ENCODE results near the gene DUSP22.

Gene DUSP22

DNA sequence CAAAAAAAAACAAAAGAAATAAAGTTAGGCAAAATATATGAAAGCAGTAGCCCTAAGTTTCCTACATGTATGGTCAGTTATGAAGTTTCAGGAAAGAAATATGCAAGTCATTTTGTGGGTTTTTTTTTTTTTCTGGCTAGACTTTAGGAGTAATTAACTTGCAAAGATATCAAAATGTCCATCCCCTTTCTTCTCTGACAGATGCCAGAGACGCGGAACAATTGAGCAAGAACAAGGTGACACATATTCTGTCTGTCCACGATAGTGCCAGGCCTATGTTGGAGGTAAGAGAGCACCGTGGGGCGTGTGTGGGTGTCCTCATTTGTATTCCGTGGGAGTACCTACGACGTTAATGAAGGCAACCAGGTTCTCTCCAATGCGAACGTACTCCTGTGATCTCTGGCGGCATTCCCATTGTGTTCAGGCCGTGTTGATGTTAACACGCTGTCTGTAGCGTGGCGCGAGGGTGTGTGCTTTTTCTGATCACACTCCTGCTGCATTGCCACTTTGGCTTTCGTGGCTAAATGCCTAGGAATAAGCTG is 19.5 kb downstream of the DUSP22 start:
- no peak for DNase-seq

DNA sequence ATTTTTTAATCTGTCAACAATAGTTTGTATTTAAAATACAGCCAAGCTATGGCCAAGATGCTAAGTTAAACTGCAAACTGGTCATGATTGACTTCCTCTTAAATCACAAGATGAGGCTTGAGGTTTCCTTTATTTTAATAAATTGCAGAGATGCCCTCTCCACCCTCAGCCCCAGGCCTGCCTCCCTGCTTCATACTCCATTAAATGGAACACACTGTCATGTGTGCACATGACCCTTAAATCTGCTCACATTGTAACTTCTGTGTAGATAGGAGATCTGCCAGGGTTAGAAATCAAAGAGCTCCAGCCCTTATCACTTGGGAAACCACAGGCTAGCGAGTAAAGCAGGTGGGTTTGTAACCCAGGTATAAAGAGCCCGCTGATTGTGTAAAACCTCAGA is 20.8 kb downstream of the DUSP22 start:
- DNase-seq, result no peak

DNA sequence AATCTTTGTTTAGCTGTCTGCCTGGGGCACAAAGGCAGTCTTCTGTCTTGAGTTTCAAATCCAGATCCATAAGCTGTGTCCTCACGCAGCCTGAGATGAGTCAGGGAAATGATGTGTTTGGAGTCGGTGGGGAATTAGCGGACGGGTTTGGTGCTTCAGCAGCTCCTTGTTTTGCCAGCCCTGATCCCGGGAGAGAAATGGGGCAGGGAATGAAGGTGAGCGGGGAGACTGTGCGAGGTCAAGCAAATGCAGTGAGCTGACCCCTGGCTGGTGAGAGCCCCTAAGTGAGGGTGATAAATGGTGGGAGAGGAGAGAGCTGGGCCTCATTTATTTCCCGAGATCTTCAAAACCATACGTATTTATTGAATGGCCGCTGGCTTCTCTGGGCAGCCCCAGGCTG is 21.6 kb downstream of the DUSP22 start:
- no peak for DNase-seq

DNA sequence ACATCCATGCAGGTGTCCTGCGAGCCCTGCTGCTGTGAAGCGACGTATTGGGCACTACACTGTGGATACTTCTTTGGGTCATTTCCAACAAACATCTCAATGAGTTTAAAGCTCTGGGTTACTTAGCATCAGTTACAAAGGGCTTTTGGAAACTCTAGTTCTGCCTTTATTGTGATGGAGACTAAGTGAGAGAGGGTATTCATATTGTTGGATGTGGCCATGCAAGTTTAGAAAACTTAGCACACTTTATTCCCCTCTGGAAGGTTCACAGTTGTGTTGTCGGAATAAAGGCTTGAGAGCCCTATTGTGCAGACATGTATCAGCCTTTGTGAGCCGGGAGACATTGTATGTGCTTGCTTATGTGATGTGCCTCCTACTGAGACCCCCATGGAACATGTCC is 22.1 kb downstream of the DUSP22 start:
- DNase-seq, result no peak

DNA sequence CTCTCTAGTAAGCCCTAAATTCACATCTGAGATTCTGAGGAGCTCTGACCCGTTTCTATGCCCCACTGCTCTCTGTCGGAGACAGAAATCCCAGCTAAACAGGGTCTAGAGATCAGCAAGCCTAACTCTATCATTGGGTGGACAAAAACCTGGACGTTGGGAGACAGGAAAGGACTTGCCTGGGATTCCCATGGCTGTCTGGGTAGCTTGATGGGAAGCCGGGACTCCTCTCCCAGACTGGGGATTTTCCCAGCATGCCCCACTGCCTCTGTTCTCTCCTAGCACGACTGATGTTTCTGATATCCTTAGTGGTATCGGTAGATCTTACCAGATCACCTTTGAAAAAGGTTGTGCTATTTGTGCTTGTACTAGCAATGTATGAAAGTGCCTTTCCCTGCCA is 22.9 kb downstream of the DUSP22 start:
- no peak for DNase-seq

DNA sequence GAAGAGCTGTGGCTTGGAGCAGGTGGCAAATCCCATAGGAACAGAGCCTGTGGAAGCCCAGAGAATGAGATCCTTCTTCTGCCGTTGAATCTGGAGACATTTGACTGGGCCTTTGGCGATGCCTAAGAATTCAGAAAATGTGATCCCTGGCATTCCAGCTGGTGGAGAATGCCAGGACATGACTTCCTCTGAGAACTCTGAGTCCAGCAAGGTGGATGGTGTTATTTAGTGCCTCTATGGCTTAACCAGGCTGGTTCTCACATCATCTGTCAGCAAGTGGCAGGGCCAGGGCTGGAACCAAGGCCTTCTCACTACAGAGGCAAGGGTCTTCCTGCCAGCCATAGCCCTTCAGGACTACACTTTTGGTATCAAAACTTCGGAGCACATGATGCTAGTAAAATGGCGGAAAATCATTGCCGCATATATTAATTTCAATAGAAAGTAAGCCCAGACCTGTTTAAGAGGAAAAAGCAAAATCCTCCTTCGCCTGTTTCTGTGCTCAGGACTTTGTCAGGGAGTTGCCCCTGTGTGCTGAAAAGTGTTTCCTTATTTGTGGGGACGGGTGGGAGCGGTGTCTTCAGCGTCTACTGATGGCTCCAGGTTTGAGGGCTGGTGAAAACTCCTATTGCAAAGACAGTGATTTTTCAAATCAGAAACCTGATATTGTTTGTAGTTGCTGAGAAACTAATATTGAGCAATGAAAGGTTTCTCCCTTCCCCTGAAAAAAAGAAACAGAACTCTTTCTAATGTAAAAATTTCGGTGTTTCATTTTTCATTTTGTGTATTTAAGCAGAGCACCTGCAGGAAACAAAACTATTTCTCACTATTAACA is 23.9 kb downstream of the DUSP22 start:
- DNase-seq, result no peak

DNA sequence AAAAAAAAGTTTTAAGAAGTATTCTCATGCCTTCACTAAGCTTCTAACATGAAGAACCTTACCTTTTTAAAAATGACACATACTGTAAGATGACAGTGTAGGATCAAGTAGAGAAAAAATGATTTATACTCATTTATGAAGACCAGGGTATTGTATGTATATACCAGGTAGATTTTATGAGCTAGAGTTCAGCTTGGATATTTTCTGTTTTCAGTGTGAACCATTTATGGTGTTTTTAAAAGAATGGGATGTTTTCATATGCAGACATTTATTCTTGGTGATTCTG is 24.4 kb downstream of the DUSP22 start:
- DNase-seq, result no peak

DNA sequence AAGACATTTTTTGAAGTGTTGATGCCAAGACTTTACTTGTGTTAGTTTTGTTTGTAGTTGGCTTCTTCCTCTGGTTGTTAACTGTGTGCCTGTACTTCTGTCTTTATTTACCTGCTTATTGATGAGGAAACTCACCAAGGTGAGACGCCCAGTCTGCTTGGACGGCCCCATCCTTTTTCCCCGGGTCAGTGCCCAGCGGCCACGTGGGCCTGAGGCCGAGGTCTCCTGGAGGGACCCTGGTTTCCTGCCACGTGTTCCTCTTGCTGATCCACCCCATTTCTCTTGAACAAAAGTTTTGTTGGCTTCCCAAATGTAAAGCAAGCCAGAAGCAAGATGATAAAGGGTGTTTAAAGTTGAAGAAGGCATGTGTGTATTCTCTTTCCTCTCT is 24.8 kb downstream of the DUSP22 start:
- no peak for DNase-seq

DNA sequence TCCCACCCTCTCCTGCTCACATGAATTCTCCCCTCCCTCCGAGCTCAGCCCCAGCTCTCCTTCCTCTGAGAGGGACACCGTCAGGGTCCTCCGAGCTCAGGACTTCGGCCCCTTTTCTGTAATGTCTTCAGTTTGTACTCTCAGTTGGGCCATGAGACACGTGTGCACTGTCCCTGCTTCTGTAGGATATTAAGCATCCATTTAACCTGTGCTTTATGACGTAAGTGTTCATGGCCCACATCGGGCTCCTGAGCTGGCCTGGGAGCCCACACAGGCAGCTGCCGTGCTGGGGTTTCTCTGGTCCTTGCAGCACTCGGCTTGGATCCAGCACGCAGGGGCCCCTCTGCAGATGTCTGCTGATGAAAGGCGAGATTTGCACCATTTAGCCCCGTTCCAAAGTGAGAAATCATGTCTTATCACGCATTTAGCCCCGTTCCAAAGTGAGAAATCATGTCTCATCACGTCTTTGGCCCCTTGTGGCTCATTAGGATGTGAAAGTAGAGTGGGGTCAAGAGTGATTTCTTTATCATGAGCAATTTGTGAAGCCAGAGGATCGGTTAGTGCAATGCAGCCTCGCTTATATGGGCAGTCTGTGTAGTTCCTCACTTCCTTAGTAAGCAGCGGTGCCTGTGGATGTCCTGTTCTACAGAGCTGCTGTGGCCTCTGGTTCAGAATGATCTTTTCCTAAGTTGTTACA is 25.3 kb downstream of the DUSP22 start:
- no peak for DNase-seq

DNA sequence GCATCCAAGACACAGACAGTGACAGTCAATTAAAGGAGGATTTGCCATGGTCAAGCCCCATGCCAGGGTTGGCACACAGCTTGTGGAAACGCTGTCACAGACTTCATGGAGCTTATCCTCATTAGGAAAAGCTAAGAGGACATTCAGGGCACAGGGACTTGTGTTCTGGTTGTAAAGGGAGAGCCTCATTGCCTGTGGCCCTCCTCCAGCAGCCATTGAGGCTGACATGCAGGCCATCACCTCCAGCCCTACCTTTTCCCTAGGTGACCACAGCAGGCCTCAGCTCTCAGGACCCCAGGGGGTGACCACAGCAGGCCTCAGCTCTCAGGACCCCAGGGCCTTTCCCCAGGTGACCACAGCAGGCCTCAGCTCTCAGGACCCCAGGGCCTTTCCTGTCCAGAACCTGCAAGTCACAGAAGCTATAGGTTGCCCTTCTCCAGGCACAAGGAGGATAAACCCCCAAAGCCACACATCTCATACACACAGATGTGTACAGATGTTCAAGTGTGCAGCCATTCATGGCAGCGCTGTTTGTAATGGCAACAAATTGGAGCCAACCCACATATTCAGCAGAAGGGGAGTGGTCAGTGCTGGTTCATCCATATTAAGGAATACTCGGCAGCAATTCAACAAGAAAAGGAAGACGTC is 26.1 kb downstream of the DUSP22 start:
- DNase-seq, result no peak

DNA sequence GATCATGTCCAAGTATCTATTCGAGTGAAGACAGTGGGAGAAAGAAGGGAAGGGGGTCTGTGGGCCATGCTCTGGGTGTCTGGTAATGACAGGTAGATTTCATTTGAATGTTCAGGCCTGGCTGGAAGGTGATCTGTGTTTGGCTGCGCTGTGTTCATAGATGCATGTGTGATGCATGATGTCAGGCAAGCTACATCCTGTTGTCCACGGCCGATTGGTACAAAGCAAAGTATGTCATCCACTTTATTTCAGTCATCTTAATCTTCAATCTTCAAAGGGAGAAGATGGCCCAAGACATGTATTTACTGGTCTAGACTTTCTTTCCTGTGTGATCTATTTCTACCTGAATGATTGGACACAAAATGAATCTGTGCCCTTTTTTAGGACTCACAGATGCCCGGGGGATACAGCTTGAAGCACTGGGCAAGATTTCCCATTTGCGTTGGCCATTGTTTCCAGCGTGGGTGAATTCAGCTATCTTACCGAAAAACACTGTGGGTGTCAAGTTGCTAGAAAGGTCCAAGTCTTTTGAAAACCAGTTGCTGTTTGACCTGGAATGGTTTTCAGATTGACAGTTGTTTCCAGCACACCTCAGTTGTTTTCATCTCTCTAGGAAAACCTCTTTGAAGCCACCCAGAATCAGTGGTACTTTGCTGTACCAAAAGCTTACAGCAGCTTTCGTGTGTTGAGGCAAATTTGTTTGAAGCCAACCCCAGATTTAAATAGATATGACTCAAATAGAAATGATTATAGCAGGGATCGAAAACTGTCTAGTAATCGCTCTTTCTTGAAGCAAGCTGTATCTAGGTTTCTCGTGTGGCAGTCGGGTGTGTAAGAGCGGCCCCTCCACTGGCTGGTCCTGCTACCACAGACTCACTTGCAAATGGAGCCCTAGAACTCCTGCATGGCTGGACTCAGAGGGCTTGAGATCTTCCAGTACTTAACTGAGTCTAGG is 27.2 kb downstream of the DUSP22 start:
- no peak for DNase-seq

DNA sequence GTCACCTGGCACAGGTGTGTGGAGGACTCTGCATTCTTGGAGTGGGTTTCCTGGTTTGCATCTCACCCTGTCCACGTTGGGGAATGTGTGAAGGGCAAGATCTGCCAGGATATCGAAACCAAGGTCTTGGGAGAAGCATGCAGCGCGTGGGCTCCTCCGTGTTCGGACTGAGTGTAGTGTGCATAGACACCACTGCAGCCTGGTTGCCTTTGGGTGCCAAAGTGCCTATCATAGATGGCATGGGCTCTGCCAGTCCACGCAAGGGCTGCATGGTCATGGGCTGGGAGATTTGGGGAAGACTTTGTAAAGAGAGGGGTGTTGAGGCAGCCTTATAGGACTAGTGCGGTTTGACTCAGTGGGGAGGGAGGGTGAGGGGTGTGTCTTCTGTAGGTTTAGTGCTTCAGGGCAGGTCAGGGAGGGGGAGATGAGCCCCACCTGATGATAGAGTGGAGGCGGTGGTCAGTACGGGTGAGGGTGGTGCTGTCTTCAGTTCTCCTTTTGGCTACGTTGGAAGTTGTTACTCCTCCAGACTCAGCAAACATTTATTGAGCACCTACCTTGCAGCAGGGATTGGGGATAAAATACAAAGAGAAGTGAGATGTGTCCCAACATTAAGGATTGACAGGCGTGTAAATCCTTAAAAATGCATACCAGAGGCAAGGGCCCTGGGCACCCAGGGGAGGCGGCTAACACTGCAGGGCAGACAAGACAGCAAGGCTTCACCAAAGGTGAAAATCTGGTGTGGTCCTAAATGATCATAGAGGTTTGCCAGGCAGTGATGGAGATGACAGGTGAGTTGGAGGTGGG is 28.3 kb downstream of the DUSP22 start:
- DNase-seq, result no peak

DNA sequence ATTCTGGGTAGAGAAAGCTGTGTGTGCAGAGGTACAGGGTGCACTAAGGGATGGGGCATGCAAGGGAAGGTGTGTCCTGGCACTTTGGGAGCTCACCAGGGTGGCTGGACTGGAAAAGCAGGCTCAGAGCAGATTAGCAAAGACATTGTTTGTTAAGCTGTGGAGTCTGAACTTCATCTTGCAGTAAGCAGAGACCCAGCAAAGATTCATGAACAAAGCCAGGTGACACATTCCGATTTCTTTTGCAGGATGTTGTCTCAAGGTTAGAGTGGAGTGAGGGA is 28.8 kb downstream of the DUSP22 start:
- no peak for DNase-seq

DNA sequence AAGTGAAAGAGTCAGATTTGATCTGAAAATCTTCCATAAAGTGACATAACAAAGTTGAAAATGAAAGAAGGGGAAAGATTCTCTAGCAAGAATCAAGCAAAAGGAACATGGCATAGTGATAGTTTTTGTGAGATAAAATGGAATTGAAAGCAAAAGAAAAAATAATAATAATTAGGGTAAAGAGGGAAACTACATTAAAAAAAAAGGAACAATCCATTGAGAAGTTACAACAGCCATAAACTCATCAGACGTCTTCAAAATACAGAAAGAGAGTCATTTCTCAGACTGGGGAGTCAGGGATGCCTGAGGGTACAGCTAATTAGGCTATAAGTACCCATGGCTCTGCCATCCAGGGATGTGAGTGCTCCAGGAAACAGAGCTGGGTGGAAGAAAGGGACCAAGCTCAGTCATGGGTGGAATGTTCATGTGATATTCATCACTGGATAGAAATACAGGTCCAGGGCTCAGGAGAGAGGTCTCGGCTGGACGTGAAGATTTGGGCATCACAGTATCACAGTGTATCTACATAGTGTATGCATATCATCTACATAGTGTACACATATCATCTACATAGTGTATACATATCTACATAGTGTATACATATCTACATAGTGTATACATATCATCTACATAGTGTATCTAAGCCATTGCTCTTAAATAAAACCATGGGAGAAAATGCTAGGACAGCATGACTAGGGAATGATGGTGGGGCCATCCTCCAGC is 29.4 kb downstream of the DUSP22 start:
- no peak for DNase-seq

DNA sequence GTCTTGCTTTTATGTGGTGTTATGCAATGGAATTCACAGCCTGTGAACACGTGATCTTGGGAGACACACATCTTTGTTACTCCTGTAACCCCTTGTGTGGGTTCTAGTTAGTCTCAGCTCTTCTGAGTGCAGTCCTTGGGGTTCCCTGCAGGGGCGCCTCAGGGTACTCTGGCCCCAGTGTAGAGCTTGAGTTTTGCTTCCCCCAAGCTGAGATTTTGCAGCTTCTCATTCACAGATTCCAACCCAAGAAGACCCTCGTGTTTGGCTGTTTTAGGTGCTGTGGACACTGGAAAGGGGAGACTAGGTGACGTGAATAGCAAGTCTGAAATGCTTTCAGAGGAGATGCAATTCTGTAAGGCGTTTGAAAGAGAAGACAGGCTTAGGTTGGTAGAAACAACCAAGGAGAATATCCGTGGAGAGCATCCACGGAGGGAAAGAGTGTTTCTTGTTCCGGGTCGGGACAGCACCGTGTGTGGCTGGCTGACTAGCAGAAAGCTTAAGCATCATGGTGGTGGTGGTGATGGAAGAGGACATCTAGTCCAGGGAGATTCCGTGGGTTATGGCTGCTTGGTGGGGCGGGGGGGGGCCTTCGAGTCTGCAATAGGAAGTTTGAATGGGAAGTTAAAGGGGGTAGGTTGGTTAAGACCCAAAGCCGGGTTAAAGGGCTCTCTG is 30.1 kb downstream of the DUSP22 start:
- no peak for DNase-seq

DNA sequence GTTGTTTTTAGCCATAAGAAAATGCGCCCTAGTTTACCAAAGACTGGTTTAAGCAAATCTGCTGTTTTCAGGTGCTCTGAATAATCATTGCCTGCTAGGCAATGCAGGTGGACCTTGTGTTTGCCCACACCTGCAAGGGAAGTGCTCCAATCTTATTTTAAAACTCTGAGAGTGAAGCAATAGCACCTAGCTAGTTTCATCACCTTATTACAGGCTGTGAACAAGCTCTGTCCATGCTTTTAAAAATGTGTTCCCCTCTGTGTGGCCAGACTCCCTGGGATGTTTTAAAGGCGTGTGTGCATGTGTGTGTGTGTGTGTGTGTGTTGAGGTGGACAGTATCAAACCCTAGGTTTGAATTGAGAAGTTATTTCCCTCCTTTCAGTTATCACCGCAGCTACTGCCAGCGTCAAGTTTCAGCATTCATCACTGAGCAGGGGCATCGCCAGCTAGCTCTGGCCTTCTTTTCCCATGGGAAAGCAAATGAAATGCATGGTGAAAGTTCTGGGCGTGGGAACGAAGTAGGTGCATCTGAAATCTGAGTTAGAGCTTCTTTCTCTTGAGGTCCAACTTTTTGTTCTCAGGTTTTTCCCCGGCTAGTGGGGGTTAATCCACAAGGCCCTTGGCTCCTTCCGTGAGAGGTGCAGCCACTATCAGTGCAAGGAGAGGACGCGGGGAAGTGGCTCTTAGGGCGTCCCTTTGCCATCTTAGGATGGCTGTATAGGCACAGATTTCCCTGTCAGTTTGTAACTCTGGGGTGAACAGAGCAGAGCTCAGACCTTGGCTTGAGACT is 30.8 kb downstream of the DUSP22 start:
- no peak for DNase-seq

DNA sequence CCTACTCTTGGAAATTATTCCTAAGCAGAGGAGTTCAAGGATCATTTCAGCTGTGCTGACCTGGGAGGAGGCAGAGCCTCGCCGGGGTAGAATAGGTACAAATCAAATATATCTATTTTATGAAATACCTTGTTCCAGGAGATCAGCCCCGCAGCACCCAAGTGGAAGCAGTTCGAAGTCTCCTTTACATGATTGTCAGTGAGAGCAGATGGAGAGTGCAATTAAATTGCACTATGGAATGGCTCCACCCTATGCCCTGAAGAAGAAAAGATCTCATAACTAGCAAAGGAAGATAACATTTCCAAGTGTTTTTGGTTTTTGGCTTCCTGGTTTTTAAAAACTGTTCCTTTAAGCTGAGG is 31.4 kb downstream of the DUSP22 start:
- no peak for DNase-seq

DNA sequence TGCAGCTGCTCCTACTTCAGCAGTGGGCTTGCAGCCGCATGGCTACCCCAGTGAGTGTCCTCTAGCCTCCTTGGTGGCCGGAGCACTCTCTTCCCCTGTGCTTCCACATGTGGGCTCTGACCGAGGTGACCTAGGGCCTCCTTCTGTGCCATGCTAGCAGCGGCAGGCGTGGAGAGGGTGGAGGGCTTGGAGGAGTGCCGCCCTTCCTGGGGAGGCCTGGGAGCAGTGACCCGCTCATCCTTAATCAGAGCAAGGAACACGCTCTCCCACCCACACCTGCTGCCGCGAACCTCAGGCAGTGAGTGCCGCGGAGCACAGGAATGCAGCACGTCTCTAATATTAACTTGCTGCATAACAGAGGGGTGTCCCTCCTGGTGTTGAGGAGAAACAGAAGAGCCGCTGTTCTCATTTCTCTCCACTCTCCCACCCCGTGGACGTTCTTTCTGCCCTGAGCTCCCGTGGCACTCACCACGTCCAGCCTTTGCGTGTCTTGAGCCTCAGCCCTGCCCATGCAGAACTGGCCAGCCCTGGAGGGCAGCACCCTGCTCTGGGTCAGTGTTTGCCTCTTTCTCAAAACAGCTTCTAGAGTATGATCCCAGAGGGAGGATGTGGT is 31.9 kb downstream of the DUSP22 start:
- DNase-seq, result no peak

DNA sequence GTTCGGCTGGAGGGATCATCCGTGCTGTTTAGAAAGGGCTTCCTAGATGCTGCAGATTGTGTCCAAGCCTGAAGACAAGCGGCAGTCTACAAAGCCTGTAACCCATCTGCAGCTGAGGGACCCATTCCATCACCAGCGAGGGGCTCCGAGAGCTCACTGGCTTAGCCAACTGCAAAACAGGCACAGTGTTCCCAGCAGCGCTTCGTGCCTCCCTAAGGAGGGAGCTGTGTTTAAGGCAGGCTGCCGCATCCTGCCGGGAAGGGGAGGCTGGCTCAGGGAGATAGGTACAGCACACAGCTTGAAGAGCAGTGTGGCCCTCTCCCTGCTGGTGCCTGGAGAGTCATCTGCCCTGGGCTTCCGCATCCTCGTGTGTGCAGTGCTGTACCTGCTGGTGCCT is 32.4 kb downstream of the DUSP22 start:
- no peak for DNase-seq
